Fibroblast of the aortic adventitia (primary cell): ENCODE measurements around the gene SLC35E2B. TPM values are rescaled to one million over a fixed set of nuclear protein-coding genes. Genes with fewer than 3 reads are reported as not detected.

Experiments
- DNase-seq: peaks from one replicate; pipeline ENCODE4 v3.0.0-alpha.2; 2010; ENCODE audit warnings: low read depth
- H3K4me3 ChIP-seq: 2 replicates; pipeline ENCODE4 v1.5.1; 2011; ENCODE audit warnings: low read depth, mild to moderate bottlenecking, control low read depth, low read length, moderate library complexity
- total RNA-seq: library from RNA; depleted of rRNA; stranded (reverse); fragments of >200 nt; gene quantifications from 2 replicates; pipeline ENCODE4 v1.2.3, GENCODE V29; 2012; ENCODE audit warnings: low replicate concordance
- TF ChIP-seq, protein P1 (sequence below): IDR thresholded peaks from 2 replicates; pipeline ENCODE4 v1.5.1; 2011; ENCODE audit warnings: mild to moderate bottlenecking, low read length, control low read depth, inconsistent platforms; ENCODE audit not compliant: insufficient read depth

SLC35E2B gene
- total RNA-seq, 1 donor: 54.8 TPM

DNA sequence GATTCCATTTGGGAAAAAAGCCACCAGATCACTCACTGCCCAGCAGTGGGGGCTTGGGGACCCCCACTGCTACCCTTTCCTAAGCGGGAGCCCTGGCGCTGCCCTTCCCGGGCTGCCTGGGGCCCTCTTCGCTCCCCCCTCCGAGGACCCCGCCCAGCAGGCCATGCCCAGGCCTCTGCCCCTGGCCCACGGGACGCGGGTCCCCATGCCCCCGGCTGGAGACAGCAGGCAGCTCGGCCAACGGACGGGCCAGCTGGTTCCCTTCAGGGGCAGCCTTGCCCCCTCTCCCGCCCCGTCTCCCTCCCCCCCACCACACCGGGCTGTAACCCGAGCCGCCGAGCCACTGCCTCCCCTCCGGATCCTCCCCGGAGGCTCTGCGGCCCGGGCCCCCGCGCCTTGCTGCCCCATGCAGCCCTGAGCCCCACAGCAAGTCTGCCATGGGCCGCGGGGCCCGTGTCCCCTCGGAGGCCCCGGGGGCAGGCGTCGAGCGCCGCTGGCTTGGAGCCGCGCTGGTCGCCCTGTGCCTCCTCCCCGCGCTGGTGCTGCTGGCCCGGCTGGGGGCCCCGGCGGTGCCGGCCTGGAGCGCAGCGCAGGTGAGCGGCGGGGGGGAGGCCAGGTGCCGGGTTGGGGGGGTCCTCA is 60.7 kb downstream of the SLC35E2B start, which contains the start of gene MMP23B:
Gene MMP23B (plus strand): TSS at position 392 of the 639 bp plus-strand sequence. CDS start 46 bp downstream, at position 438.
- H3K4me3 ChIP-seq: peak within 1 kb of the TSS; percentile 25
- DNase-seq: no peak
- TF ChIP-seq, protein P1, sequence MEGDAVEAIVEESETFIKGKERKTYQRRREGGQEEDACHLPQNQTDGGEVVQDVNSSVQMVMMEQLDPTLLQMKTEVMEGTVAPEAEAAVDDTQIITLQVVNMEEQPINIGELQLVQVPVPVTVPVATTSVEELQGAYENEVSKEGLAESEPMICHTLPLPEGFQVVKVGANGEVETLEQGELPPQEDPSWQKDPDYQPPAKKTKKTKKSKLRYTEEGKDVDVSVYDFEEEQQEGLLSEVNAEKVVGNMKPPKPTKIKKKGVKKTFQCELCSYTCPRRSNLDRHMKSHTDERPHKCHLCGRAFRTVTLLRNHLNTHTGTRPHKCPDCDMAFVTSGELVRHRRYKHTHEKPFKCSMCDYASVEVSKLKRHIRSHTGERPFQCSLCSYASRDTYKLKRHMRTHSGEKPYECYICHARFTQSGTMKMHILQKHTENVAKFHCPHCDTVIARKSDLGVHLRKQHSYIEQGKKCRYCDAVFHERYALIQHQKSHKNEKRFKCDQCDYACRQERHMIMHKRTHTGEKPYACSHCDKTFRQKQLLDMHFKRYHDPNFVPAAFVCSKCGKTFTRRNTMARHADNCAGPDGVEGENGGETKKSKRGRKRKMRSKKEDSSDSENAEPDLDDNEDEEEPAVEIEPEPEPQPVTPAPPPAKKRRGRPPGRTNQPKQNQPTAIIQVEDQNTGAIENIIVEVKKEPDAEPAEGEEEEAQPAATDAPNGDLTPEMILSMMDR: no peak

DNA sequence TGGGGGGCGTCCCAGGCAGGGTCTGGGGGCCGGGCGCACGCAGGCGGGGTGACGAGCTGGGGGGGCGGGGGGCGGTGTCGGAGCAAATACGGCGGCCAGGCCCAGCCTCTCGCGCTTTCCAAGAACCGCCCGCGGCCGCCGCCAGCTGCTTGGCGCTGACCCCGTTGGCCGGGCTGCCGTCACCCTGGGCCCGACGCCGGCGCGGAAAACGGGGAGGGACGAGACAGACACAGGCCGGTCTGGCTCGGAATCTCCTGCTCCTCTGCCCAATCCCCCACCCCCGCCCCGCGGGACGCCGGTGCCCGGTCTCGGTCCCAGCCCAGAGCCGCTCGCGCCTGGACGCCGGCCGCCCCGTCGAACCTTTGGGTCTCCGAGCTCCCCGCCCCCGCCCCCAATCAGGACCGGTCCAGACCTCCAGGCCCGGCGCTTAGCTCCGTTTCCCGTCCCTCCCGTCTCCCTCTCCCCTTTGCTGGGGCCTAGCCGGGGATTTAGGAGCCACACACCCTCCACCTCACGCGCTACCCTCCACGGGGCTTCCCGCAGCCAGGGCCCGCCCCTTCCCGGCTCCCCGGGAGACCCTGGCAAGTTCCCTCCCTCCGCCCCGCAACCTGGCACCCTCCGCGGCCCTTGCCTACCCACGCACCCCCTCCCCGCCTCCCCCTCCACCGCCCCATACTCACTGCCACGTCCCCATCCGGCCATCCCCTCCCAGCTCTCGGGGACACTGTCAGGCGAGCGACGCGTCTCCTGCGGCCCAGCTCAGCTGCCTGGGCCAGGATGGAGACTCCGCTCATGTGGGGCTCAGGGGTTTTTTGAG is 61.4 kb downstream of the SLC35E2B start:
- TF ChIP-seq, protein P1: no peak
- peak; percentile 43 for DNase-seq
- no peak overlapping the region for H3K4me3 ChIP-seq

DNA sequence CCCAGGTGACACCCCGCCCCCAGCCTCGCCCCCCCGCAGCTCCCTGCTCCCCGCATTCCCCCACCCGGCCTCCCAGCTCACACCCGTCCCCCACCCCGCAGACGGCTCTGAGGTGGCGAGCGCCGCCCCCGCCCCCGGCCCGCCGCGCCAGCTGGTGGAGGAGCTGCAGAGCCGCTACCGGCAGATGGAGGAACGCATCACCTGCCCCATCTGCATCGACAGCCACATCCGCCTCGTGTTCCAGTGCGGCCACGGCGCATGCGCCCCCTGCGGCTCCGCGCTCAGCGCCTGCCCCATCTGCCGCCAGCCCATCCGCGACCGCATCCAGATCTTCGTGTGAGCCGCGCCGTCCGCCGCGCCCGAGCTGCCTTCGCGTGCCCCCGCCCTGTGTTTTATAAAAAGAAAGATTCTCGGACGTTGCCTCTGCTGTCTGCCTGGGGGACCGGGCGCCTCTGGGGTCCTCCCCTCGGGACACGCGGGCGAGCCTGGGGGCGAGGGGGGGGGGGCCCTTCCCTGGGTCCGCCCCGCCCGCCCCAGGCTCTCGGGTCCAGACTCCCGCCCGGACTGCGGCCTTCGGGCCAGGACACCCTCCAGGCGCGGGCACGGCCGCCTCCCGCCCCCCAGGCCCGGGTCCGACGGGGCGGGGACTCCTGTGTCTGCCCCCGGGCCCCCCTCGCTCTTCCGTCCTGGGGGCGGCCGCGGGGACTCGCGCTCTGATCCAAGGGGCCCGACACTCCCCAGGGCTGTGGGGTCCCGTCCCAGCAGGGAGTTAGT is 62.2 kb downstream of the SLC35E2B start:
- DNase-seq: peak; percentile 25
- TF ChIP-seq, protein P1: no peak
- no peak overlapping the region for H3K4me3 ChIP-seq

DNA sequence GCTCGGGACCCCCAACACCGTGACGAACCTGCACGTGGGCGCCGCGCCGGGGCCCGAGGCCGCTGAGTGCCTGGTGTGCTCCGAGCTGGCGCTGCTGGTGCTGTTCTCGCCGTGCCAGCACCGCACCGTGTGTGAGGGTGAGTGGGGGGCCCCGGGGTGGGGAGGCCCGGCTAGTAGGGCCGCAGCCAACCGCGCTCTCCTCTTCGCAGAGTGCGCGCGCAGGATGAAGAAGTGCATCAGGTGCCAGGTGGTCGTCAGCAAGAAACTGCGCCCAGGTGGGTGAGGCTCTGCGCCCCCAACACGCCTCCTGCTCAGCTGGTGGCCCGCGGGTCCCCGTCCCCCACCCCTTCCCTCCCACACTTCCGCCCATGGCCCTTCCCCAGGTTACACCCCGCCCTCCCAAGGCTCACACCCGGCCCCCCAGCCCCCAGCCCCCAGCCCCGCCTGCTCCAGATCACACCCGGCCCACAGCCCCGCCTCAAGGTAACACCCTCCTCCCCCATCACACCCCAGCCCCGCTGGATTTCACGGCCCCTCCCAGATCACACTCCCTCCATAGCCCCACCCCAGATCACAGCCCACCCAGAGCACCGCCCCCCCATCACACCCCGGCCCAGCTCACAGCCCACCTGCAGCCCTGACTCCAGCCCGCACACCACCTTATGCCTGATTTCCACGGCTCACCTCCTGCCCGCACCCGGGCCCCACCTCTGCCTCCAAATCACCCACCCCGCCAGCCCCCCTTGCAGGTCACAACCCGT is 63.0 kb downstream of the SLC35E2B start:
- DNase-seq: no peak
- H3K4me3 ChIP-seq: no peak overlapping the region
- TF ChIP-seq, protein P1: no peak

DNA sequence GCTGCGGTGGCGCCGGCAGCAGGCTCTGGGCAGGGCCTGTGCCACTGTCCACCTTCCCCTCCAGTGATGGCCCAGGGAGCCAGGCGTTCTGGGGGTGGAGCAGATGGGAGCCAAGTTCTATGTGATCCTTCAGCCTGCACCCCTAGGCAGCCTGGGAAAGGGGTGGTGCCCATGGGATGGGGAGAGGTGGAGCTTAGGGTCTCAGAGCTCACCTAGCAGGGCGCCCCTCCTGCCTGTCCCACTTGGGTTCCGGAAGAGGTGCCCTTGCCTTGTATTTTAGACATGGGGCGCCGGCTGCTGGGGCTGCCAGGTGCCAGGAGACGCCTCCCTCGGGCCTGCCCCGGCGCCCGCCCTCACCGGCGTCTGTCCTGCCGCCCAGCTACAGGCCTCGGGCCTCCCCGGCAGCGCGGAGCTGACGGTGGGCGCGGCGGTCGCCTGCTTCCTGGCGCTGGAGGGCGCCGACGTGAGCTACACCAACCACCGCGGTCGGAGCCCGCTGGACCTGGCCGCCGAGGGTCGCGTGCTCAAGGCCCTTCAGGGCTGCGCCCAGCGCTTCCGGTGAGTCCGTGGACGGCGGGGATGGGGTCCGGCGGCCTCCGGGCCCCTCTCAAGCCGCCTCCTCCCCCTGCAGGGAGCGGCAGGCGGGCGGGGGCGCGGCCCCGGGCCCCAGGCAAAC is 63.7 kb downstream of the SLC35E2B start:
- DNase-seq: no peak
- TF ChIP-seq, protein P1: no peak
- no peak overlapping the region for H3K4me3 ChIP-seq
